ENCODE measurements around the gene EFCAB6.

Gene EFCAB6

GRCh38 chr22:43637275-43638260 is 174.5 kb downstream of the EFCAB6 start:
- DNase-seq (ENCODE audit: low read depth) = no peak

DNA sequence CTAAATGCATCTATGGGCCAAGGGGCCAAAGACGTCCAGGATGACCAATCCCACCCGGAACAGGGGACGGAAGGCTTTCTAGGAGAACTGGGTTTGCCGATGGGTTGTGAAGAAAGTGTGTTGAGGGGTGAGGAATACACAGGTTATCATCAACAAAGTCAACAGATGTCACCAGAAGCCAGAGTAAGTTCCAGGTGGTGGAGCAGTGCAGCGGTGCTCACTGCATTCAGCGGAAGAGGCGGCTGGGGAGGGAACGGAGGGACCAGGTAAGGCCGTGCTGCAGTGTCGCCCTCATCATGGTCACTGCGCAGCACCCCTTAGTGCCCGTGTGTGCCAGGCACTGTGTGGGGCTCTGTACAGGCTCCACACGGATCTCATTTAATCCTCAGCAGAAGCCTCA is 176.0 kb downstream of the EFCAB6 start:
- DNase-seq (ENCODE audit: low read depth) = no peak

DNA sequence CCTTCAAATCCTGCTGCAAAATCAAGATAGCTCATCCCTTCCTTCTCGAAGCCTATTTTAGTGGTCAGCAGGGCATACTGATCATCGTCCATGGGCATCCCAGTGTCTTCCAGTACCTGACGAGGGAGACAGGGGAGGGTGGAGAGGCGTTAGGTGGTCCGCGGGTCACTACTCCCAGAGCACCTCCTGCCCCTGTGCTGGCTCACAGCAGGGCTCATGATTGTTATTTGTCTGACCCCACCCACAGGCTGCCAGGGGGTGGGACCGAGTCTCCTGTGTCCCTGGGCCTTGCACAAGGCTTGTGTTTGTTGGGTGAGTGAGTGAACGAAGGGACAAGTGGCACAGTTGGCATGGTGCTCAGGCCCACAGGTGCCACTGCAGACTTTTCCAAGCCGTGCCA is 177.0 kb downstream of the EFCAB6 start:
- DNase-seq (ENCODE audit: low read depth) = no peak

- no peak for DNase-seq (ENCODE audit: low read depth)
Measured at GRCh38 chr22:43634316-43634715, 177.8 kb downstream of the EFCAB6 start.

DNA sequence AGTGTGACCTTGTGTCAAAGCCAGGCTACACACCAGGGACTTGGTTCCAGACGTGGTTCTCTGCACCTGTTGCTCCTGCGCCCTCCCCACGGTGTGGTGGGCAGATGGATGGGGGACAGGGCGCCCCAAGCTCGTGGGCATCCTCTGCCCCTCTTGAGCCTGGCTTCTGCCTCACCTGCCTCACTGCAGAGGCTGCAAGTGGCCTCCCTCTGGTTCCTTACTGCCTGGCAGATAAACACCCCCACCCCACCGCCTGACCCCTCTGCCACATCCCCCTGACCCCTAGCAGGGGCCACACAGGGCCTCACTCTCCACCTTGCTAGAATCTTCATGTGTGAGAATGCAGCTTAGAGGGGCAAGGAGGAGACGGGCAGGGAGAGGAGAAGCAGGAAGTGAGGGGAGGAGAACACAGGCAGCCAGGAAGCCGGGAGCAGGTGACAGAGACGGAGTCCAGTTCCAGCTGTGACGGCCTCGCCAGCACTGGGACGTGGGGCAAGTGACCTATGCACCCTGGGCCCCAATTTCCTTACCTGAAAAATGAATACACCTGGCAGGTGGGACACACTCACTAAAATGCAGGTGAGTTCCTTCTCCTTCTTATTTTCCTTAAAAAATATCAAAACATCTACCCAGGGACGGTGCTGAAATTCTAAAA is 178.3 kb downstream of the EFCAB6 start:
- DNase-seq (ENCODE audit: low read depth) = no peak

DNA sequence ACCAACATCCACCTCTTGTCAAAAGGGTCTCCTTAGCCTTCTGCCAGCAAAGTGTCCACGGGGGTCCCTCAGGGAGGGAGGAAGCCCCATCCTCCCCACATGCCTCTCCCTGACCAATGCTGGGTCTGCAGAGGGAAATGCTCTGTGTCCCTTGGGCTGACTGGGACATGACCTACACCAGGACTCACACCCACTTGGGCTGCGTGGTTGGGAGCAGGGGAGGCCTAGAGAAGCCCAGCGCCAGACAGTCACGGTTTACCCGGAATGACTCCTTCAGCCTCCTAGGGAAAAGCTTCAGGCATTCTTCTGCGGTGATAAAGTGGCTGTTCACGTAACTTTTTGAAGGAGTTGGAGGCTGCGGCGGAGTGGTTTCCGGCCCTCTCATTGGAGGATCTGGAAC is 180.3 kb downstream of the EFCAB6 start:
- DNase-seq (ENCODE audit: low read depth) = no peak

DNA sequence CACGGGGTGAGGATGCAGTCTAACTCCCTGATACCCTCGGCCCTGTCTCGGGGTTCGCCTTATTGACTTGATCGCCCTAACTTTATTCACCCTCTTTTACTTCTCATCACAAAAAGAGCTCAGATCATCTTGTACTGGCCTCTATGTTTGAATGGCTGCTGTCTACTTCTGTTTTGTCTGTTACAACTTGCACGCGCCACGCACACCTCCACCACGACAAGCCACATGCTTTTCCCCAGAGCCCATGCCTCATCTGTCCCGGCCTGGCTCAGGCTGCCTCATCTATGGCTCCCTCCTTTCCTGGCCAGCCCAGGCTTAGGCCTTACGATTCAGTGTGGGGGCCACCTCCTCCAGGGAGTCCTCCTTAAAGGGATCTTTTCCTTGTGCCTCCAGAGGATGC is 180.9 kb downstream of the EFCAB6 start:
- DNase-seq (ENCODE audit: low read depth) = no peak

- DNase-seq (ENCODE audit: low read depth) = no peak
Measured at GRCh38 chr22:43630451-43630850, 181.7 kb downstream of the EFCAB6 start.

GRCh38 chr22:43628250-43628649 is 183.9 kb downstream of the EFCAB6 start:
- no peak for DNase-seq (ENCODE audit: low read depth)

GRCh38 chr22:43627485-43628213 is 184.5 kb downstream of the EFCAB6 start:
- no peak for DNase-seq (ENCODE audit: low read depth)

DNA sequence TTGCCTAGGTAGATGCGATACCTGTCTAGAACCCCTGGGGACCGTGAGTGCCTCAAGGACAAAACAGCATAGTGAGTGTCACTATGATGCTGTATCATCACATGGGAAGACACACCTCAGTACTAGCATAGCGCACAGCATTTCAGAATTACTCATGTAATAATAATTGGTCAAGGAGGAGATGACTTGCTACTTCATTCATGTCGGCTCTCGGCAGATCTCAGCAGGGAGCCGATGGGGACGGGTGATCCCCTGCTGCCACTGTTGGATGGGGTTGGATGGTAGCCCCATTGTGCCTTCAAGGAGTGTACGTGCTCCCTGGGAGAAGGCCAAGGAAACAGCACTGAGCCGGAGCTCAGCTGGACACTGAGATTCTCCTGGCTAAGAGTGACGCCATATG is 186.9 kb downstream of the EFCAB6 start:
- no peak for DNase-seq (ENCODE audit: low read depth)

- no peak for DNase-seq (ENCODE audit: low read depth)
Measured at GRCh38 chr22:43624144-43624998, 187.7 kb downstream of the EFCAB6 start.

- no peak for DNase-seq (ENCODE audit: low read depth)
Measured at GRCh38 chr22:43622886-43623285, 189.2 kb downstream of the EFCAB6 start.

DNA sequence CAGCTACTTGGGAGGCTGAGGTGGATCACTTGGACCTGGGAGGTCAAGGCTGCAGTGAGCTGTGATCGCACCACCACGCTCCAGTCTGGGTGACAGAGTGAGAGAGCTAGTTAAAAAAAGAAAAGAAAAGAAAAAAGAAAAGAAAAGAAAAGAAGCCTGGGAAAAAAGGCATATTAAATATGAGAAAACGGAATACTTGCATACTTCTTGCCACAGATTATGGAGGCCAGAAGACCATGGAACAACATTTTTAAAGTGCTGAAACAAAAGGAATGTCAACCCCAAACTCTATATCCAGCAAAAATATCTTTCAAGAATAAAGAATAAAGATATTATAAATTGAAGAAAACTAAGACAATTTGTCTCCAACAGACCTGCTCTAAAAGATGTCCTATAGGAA is 191.9 kb downstream of the EFCAB6 start:
- no peak for DNase-seq (ENCODE audit: low read depth)

GRCh38 chr22:43618517-43618916 is 193.6 kb downstream of the EFCAB6 start:
- no peak for DNase-seq (ENCODE audit: low read depth)

DNA sequence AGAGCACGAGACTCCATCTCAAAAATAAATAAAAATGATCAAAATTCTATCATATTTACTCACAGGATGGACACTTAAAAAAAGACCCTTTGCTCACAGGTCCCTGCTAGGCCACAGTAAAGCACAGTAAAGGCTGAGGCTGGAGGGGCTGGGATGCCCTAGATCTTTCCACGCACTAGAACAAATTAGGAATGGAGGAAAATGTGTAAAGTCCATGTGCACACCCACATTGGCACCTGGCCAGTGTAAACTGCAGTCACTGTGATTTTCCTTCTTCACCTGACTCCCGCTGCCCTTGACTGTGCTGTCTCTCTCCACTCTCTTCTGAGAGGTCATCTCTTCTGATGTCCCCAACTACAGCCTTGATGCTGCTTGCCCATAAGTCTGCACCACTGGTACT is 195.5 kb downstream of the EFCAB6 start:
- no peak for DNase-seq (ENCODE audit: low read depth)

- DNase-seq (ENCODE audit: low read depth) = no peak
Measured at GRCh38 chr22:43600265-43600664, 211.8 kb downstream of the EFCAB6 start.

DNA sequence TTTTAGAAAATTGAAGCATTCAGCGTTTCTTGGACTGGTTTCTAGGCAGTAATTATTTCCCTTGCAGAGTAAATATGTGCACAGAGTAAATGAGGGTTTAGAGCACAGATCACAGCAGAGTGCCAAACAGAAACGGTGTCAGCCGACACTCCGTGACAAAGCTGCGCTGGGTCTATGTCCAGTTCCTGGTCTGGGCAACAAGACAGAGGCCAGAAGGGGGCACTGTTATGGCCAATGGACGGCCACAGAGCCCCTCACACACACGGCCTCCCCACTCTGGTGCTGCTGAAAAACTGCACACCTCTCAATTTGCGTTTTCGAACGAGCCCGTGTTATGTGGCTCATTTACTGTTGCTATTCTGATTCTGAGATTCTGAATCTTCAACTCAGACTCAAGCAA is 219.6 kb downstream of the EFCAB6 start:
- DNase-seq (ENCODE audit: low read depth) = no peak

DNA sequence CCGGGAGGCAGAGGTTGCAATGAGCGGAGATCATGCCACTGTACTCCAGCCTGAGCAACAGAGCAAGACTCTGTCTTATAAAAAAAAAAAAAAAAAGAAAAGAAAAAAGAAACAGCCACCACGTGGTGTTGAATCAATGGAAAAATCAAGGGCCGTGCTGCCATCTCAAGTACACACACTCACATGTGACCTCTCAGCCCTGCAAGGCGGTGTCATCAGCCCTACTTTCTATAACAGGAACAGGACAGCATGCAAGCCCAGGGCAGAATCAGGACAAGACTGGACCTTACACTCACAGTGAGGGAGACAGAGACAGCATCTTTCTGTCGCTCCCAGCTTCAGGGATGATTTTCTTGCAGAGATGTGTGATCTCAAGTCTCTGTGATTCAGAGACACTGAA is 220.7 kb downstream of the EFCAB6 start:
- DNase-seq (ENCODE audit: low read depth) = no peak

DNA sequence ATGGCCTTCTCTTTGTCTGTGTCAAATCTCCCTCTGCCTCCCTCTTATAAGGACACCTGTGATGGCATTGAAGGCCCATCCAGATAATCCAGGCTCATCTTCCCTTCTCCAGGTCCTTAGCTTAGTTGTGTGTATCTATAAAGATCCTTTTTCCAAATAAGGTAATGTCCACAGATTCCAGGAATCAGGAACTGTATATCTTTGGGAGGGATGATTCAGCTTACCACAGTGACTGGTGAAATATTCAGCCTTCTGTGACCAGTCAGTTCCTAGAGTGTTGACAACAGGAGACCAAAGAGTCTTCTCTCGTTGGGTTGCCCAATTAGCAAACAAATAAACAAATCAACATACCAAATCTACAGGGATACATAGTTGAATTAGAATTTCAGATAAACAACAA is 224.5 kb downstream of the EFCAB6 start:
- no peak for DNase-seq (ENCODE audit: low read depth)

DNA sequence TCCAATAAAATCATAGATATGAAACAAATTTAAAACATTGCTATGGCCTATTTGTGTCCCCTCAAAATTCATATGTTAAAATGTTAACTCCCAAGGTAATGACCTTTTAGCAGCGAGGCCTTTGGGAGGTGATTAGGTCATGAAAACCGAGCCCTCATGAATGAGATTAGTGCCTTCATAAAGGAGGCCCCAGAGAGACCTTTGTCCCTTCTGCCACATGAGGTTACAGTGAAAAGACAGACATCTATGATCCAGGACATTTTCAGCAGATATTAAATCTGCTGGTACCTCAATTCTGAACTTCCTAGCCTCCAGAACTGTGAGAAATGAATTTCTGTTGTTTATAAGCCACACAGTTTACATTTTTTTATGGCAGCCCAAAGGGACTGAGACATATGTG is 228.6 kb downstream of the EFCAB6 start:
- no peak for DNase-seq (ENCODE audit: low read depth)

DNA sequence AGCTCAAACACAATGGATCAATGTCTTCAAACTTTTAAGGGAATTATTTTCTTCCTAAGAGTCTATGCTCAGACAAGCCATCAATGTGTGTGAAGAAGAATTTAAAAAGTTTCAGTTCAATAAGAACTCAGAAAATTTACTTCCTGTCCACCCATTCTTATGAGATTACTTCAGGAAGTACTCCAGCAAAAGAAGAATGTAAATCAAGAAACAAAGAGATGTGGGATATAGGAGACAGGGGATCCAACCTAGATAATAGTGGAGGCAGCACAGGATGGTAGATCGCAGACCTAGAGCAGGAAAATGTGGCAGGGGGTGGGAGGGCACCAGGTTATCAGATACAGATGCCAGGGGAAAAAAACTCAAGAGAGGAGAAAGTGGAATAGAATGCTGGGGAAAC is 229.7 kb downstream of the EFCAB6 start:
- no peak for DNase-seq (ENCODE audit: low read depth)

Measured in ELR (cell line).